AG04450 (cell line): ENCODE measurements around the gene TSHB. TPM values are rescaled to one million over a fixed set of nuclear protein-coding genes. Genes with fewer than 3 reads are reported as not detected.

Experiments used
- CTCF ChIA-PET: fragments of 300-600, 350-600 bp; formaldehyde crosslinking; extraction: SDS; loops from one replicate; lab custom pipeline; 2022; ENCODE audit warnings: antibody characterized with exemption, inconsistent platforms; lab: Charles Lee
- POLR2A ChIA-PET: fragments of 350-600 bp; formaldehyde crosslinking; extraction: SDS; loops from one replicate; lab custom pipeline; 2021; ENCODE audit warnings: antibody characterized with exemption, inconsistent platforms; lab: Yijun Ruan, JAX
- DNase-seq: peaks from one replicate; pipeline ENCODE4 v3.0.0-alpha.2; 2011; ENCODE audit warnings: low read depth, low spot score
- H3K27ac ChIP-seq: one replicate; pipeline ENCODE4 v1.5.1; 2012; ENCODE audit warnings: low read depth, low read length, control low read depth
- H3K27me3 ChIP-seq: one replicate; pipeline ENCODE4 v1.6.0; 2012; ENCODE audit warnings: low read length; ENCODE audit not compliant: control insufficient read depth, insufficient read depth
- H3K4me3 ChIP-seq: 2 replicates; pipeline ENCODE4 v1.5.1; 2011; ENCODE audit warnings: mild to moderate bottlenecking, low read depth, low read length, control low read depth
- H3K9me3 ChIP-seq: 2 replicates; pipeline ENCODE4 v1.5.1; 2012; ENCODE audit warnings: low read length; ENCODE audit not compliant: control insufficient read depth, insufficient read depth
- CTCF ChIP-seq: IDR thresholded peaks from 2 replicates; pipeline ENCODE4 v1.5.1; 2011; ENCODE audit warnings: low read depth, low read length, control low read depth, inconsistent platforms
- polyA plus RNA-seq: library from polyadenylated mRNA; depleted of rRNA; stranded (reverse); fragments of >200 nt; gene quantifications from 2 replicates; pipeline ENCODE4 v1.2.3, GENCODE V29; 2011

Gene TSHB
- polyA plus RNA-seq, 1 experiment, result not detected

DNA sequence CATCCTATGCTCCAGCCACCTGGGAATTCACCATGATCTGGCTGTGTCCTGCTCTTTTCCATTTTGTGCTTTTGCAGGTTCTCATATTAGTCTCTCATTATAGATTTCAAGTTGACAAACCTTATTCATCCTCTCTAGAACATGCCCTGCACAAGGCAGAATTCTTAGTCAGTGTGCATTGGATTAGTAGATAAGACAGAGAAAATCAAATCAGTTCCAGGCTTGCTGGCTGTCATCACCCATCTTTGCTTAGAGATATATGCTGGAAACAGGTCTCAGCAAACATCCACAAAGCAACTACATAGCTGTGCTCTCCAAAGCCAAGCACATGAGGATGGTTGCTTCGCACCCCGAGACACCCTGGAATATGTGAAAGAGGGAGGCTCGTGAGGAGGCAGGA is 34.8 kb downstream of the TSHB start:
- ChIA-PET CTCF (interaction anchor here (4.8 kb wide), 1 partner anchor 12 kb away, joined by 32 read pairs; no protein-coding TSS in a partner anchor), POLR2A (no interaction called here)
- no peak for TF ChIP-seq CTCF
- DNase-seq, result no peak
- no peaks in the 10 kb centered on the region; the same call in 1 of the 2 replicates for H3K9me3 ChIP-seq
- H3K4me3 ChIP-seq, result no peak overlapping the region
- no peak overlapping the region for H3K27ac ChIP-seq
- H3K27me3 ChIP-seq, result no peaks in the 10 kb centered on the region

- Histone ChIP-seq H3K27ac (no peak overlapping the region), H3K27me3 (no peaks in the 10 kb centered on the region), H3K9me3 (no peaks in the 10 kb centered on the region; the same call in 1 of the 2 replicates), H3K4me3 (no peak overlapping the region)
- no peak for TF ChIP-seq CTCF
- POLR2A ChIA-PET, result no interaction called here
- CTCF ChIA-PET, result interaction anchor here (0.8 to 4.8 kb wide), 2 partner anchors 13 to 49 kb away, joined by 3 to 32 read pairs; no protein-coding TSS in a partner anchor
- no peak for DNase-seq
These were observed 35.4 kb downstream of the TSHB start for GRCh38 chr1:115065021-115065420.

DNA sequence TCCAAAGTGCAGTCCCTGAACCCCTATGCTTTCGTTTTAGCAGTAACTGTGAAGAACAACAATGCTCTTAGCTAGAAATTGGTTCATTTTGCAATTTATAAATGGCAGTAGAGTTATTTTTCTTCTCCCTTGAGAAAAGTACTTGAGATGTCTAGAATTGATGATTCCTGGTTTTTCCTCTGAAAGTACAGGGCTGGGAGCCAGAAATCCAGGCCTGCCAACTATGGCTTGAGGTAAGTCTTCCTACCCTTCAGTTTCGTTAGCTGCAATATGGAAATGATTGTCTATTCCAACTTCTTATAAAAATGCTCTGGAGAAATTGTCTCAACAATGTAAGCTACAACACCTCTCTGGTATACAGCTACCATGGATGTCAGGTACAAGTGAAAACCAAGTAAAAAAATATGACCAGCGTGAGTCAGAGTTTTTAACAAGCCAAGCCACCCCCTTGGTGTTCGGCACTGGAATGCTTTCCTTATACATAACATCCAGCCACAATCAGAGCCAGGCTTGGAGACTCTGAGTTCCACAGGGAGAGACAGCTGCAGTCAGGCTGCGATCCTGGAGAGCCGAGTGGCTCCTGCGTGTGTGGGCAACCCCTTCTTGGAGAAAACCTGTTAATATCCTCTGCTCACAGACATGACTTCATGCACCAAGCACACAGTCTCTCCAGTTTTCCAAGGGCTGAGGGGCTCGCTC is 37.7 kb downstream of the TSHB start:
- DNase-seq, result no peak
- ChIA-PET POLR2A (no interaction called here), CTCF (interaction anchor here (0.7 to 4.8 kb wide), 2 partner anchors 15 to 76 kb away, joined by 3 to 32 read pairs; no protein-coding TSS in a partner anchor)
- no peaks in the 10 kb centered on the region; the same call in 1 of the 2 replicates for H3K9me3 ChIP-seq
- H3K4me3 ChIP-seq, result no peak overlapping the region
- H3K27ac ChIP-seq, result no peak overlapping the region
- peaks cover 2% of the 10 kb centered on the region for H3K27me3 ChIP-seq
- no peak for TF ChIP-seq CTCF

DNA sequence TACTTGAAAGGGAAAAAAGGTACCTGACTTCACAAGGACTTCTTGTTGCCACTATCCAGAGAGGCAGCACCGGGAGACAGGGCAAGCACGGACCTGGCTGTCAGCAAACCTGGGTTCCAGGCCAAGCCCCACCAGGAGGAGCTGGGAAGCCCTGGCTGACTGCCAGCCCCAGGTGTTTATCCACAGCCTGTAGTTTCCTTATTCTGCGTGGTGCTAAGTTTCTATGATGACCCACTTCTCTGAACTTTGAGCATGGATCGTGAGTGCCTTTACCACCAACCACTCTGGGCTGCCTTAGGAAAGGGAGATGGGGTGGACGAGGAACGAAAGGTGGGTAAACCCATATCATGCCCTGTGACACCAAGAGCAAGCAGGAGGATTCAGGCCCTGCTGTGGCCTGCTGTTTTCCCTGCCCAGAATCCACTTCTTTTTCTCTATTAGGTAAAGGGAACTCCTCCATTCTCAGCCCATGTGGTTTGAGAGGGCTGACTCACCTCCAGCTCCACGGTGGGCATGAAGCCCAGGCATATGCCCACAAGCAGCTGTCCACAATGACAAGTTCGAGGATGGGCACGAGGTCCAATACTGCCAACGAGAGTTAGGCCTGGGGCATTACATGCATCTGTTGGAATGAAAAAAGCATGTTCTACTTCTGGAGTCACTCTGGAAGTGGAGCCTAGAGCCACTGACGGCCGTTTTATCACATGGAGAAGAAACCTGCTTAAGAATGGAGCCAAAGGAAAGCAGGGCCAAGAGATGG is 39.4 kb downstream of the TSHB start:
- Histone ChIP-seq H3K9me3 (no peaks in the 10 kb centered on the region), H3K27ac (no peak overlapping the region), H3K27me3 (peaks cover 2% of the 10 kb centered on the region), H3K4me3 (no peak overlapping the region)
- CTCF ChIA-PET, result interaction anchor here (0.7 to 1.4 kb wide), 2 partner anchors 9 to 11 kb away, joined by 3 read pairs; no protein-coding TSS in a partner anchor
- POLR2A ChIA-PET, result no interaction called here
- no peak for DNase-seq
- no peak for TF ChIP-seq CTCF
